AG04449 (cell line): ENCODE measurements around the gene ISCU.
A peak's percentile ranks its signal among the peaks of the same experiment; 100 is the strongest.

Experiments used
- CTCF ChIA-PET: fragments of 350-600 bp; formaldehyde crosslinking; extraction: SDS; loops from one replicate; lab custom pipeline; 2021; ENCODE audit warnings: antibody characterized with exemption; lab: Yijun Ruan, JAX
- POLR2A ChIA-PET: fragments of 400-600, 350-600 bp; formaldehyde crosslinking; extraction: SDS; loops from one replicate; lab custom pipeline; 2020; ENCODE audit warnings: antibody characterized with exemption, inconsistent platforms; lab: Yijun Ruan, JAX
- DNase-seq: peaks from one replicate; pipeline ENCODE4 v3.0.0-alpha.2; 2010; ENCODE audit warnings: low read depth, low spot score
- H3K4me3 ChIP-seq: 2 replicates; pipeline ENCODE4 v1.5.1; 2011; ENCODE audit warnings: low read depth, mild to moderate bottlenecking, control low read depth, low read length
- CTCF ChIP-seq: IDR thresholded peaks from one replicate; pipeline ENCODE4 v1.5.1; 2011; ENCODE audit warnings: mild to moderate bottlenecking, moderate library complexity, low read length, control low read depth, inconsistent platforms; ENCODE audit not compliant: insufficient read depth; ENCODE audit errors: missing control alignments

The ISCU gene

GRCh38 chr12:108525681-108526080 lies 36.7 kb upstream of the ISCU start:
- ChIA-PET CTCF (interaction anchor here (1.3 to 2.4 kb wide), 2 partner anchors 14 to 92 kb away, joined by 6 to 8 read pairs; no protein-coding TSS in a partner anchor), POLR2A (no interaction called here)
- no peak overlapping the region for H3K4me3 ChIP-seq
- DNase-seq, result no peak
- no peak for TF ChIP-seq CTCF

- ChIA-PET POLR2A (no interaction called here), CTCF (interaction anchor here (0.9 to 2.4 kb wide), 7 partner anchors 10 to 585 kb away, joined by 3 to 8 read pairs (median 3); partner anchors contain the start of gene ALKBH2)
- no peak overlapping the region for H3K4me3 ChIP-seq
- no peak for DNase-seq
- TF ChIP-seq CTCF, result peak; percentile 29
These were observed 35.8 kb upstream of the ISCU start for GRCh38 chr12:108526482-108527165.

- ChIA-PET POLR2A (no interaction called here), CTCF (interaction anchor here (1.0 to 2.4 kb wide), 6 partner anchors 13 to 585 kb away, joined by 3 to 8 read pairs (median 3); partner anchors contain the start of gene ALKBH2)
- DNase-seq, result no peak
- no peak overlapping the region for H3K4me3 ChIP-seq
- TF ChIP-seq CTCF, result no peak
These were observed 35.3 kb upstream of the ISCU start for GRCh38 chr12:108527166-108527496.

- no peak for TF ChIP-seq CTCF
- CTCF ChIA-PET, result interaction anchor here (1.0 to 1.2 kb wide), 2 partner anchors 10 to 88 kb away, joined by 3 to 5 read pairs; no protein-coding TSS in a partner anchor
- no peak overlapping the region for H3K4me3 ChIP-seq
- POLR2A ChIA-PET, result no interaction called here
- DNase-seq, result no peak
These were observed 32.2 kb upstream of the ISCU start for GRCh38 chr12:108530161-108530560.

- DNase-seq, result no peak
- no peak overlapping the region for H3K4me3 ChIP-seq
- TF ChIP-seq CTCF, result no peak
- CTCF ChIA-PET, result interaction anchor here (0.8 to 1.9 kb wide), 8 partner anchors 9 to 853 kb away, joined by 3 to 7 read pairs (median 4); no protein-coding TSS in a partner anchor
- POLR2A ChIA-PET, result no interaction called here
These were observed 30.2 kb upstream of the ISCU start for GRCh38 chr12:108531929-108532848.

GRCh38 chr12:108538146-108538545 lies 24.2 kb upstream of the ISCU start:
- H3K4me3 ChIP-seq, result no peak overlapping the region
- no peak for DNase-seq
- ChIA-PET POLR2A (no interaction called here), CTCF (interaction anchor here (1.2 to 2.6 kb wide), 2 partner anchors 26 to 80 kb away, joined by 3 to 9 read pairs; no protein-coding TSS in a partner anchor)
- no peak for TF ChIP-seq CTCF
